Stimulated activated CD4-positive, alpha-beta T cell treated with anti-CD3 and anti-CD28 coated beads, TNF-alpha, amount 100 ng/mL, for 48 hours (primary cell): Measurements from ENCODE around the gene RGS16.

ENCODE experiments used
- DNase-seq, 3 donors: peaks; one replicate each; pipeline ENCODE4 v3.0.0-alpha.2; 2020; ENCODE audit warnings: low read depth in 3 of 3

RGS16 gene

DNA sequence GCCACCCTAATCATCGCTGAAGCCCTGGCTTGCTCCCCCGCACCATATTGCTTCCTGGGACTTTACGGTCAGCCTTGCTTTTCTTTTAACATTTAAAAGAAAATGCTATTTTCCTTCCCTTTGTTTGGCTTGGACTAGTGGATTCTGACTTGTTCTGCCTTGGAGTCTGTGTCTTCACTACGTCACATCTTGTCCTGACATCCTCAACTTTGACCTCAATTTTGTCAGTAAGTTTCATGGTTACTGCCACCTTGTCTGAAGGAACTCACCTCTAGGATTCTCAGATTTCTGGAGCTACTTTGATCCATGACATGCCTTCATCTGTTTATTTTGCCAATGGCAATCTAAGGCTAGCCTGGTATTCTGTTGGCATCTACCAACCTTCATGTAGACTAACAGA is 19.4 kb downstream of the RGS16 start:
- no peak for DNase-seq

DNA sequence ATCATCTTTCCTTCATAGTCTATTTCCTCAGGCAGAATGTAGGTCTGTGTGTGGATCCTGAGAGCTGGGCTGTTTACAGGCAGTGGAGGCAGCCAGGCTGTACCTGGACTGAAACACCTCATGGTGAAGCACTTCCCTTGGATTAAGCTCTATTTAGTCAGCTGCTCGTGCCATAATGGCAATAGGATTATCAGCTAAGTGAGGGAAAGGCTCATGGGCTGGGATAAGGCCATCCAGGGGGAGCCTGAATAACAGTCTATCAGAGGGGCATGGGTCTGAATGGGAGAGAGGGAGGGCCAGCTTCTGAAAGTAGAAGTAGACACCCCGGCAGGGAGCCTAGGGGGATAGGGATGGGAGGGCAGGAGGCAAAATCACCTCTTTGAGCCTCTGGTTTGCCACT is 23.5 kb downstream of the RGS16 start:
- no peak for DNase-seq

DNA sequence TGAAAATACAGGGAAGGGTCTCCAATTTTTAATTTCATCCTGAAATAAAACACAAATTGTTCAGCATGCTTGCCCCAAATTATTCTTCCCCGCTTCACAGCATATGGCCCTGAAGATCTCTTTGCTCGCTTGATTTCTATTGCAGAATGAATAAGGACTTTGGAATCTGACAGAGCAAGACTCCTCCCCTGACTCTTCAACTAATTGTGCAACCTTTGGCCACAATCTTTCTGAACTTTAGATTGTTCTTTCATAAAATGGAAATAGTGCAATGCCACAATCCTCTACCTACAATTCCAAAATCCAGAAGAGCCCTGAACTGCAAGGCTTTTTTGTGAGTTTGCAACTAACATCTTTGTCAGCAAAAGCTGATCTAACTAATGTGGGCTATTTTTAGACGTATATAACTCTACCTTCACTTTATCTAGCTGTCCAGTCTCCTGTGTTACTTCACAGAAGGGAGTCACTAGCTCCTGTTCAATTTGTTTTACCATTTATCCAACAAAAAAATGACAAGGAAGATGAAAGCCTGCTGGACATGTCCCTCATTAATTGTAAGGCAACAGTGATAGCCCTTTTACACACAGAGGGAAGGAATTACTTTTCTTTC is 28.5 kb downstream of the RGS16 start:
- DNase-seq, result no peak

DNA sequence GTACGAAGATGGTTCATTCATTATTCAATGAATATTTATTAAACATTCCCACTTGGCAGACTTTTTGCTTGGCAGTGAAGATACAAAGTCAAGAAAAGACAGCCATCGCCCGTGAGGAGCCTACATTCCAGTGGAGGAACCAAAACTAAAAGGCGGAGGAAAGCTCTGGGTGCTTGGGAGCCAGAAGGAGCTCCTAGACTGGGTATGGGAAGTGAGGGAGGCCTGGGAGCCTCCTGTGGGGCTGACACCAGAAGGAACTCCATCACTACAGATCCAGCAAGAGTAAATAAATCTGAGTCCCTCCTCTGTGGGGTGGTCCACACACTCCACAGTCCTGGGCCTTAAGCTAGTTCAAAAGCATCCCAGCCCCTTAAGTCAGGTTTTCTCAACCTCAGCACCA is 30.0 kb downstream of the RGS16 start:
- no peak for DNase-seq

DNA sequence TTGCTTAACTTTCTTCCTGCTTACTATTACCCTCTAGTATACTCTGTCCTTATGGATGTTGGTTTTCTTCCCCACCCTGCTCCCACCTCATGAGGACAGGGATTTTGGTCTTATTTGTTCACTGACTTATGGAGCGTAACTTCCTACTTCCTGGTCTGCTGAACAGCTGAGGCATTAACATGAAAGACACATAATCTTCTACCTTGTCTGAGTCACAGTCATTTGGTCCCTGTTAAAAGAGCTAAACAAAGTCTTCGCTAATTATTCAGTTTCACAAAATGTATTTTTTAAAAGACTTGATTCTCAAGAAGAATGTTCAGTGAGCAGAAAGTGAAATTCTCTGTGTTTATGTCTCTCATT is 33.6 kb downstream of the RGS16 start:
- no peak for DNase-seq

DNA sequence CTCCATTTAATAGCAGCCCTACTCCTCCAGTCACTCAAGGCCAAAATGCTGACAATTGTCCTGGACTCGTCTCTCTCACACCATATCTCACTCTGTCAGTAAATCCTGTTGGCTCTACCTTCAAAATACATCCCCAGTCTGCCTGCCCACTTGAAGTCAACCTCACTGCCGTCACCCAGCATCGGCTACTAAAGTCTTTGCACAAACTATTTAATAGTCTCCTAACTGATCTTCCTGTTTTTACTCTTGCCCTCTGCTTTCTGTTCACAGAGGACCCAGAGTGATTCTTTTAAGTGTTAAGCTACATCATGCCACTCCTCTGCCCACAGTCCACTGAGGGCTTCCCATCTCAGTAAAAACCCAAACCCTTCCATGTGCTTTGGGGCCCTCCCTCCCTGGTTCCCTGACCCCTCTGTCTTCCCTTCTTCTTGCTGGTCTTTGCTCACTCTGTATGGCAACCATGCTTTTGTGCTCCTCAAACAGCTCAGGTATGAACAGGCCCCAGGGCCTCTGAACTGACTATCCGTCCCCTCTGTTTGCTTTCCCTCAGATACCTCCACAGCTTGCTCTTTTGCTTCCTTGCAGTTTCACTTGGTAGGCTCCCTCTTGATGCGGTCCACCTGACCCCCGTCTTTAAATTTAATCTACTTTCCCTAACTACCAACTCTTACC is 34.1 kb downstream of the RGS16 start:
- no peak for DNase-seq

DNA sequence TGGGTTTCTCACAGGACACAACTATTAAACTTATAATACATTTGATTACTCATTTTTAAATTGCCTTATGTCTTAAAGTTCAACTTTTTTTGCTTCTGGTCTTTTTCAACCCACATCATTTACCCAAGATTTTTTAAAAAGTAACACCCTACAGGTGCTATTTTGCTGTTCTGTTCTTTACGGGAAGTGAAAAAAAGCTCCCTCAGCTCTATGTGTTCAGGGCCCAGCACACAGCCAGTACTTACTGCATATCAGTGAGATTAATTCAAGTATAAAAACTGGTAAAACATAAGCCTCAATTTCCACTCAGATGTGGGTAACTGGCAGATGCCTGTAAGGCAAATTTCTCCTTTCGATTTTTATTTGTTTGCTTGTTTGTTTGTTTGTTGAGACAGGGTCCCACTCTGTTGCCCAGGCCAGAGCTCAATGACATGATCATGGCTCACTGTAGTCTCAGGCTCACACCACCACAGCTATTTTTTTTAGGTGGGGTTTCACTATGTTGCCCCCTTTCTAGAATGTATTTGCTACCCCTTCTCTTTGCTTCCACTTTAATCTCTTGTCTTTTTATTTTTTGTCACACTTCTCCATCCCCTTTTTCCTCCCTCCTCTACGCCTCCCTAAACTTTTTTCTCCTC is 35.4 kb downstream of the RGS16 start:
- no peak for DNase-seq

DNA sequence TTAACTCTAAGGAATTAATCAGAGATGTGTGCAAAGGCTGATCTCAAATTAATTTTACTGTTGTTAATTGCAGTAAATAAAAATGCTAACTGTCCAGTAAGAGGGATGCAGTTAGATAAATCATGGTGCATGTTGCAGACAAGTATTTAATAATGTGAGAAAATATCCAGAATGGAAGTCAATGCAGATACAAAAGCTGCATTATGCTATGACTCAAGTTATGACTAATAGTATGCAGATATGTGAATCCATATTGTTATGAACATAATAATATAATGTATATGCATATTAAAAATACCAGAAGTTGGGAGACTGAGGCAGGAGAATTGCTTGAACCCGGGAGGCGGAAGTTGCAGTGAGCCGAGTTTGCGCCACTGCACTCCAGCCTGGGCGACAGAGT is 36.6 kb downstream of the RGS16 start:
- no peak for DNase-seq

DNA sequence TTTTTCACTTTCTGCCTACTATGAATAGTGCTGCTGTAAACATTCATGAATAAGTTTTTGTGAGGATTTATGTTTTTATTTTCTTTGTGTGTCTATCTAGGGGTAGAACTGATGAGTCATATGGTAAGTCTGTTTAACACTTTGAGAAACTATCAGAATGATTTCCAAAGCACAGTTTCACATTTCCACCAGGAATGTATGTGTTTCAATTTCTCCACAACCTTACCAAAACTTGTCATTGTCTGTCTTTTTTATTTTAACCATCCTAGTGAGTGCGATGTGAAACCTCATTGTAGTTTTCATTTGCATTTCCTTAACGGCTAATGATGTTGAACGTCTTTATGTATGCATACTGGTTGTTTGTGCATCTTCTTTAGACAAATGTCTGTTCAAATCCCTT is 38.7 kb downstream of the RGS16 start:
- no peak for DNase-seq

DNA sequence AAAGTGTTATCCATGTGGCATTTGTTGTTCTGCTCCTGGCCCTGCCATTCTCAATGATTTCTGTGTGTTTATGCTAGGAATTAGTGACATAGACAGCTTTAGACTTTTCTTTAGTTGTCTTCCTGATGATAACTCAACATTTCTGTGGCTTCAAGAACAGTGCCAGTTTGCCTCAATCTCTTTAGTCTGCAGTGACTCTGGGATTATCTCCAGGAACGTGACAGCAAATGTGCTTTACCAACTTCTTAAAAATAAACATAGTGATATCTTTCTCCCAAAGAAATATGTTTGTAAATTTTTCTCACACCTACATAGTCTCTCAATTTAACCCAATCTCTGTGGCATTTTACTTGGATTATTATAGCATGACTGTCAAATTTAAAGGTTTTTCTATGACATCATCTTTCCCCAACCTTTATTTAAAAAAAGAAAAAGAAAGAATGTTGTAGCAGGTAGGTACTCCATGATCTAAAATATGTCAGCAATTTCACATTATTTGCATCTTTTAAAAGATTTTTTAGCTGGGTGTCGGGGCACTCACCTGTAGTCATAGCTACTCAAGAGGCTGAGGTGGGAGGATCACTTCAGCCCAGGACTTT is 39.7 kb downstream of the RGS16 start:
- no peak for DNase-seq

DNA sequence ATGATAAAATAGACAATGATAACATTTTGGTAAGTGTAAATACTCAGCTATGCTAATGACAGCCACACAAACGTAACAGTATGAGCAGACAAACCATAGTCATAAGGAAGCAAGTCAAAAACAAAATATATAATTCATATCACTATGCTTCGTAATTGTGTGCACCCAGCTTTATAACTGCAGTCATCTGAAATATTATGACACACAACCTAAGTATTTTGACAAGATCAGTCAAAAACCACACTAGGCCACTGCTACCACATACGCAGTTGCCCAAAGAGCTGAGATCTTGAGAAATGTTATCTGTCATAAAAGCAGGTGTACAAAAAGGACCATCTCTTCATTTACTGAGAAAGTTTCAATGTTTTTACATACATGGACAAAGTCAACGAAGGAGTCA is 41.1 kb downstream of the RGS16 start:
- no peak for DNase-seq

DNA sequence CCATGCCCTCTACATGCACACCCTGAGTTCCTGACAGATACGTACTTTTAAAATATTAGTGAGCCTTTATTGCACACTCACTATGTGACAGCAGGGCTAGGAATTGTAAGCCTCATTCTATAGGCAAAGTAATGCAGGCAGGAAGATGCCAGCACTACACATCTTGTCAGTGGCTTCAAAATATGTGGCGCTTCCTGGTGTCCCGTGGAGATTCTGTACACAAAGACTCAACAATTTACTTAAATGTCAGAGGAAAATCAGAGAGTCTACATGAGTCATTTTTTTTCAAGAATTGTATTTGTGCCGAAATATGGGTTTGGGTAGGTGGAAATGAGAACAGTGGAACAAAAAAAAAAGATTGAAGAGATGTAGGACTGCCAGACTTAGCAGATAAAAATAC is 42.7 kb downstream of the RGS16 start:
- DNase-seq, result no peak

DNA sequence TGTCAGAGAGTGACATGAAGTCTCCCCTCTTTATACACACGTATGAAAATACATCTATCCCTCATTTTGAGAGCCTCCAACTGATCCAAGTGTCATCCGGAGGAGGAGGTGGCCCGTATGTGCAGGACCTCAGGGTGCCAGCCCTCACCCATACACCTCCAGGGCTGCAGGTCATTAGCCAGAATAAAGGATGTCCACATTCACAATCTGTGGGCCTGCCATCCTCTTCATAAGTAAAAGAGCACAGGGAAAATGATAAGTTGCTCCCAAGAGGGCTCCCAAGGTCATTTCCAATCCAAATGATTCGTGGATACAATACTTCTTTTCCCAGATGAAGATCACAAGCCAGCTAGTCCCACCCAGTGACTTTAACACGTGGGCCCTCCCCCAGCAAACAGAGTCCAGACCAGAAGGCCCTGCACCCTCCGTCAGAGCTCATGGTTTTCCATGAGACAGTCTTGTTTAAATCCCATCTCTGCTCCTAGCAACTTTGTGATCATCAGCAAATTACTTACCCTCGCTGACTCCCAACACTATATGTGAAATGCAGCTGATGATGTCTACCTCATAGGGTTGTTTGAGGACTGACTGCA is 43.7 kb downstream of the RGS16 start:
- no peak for DNase-seq

DNA sequence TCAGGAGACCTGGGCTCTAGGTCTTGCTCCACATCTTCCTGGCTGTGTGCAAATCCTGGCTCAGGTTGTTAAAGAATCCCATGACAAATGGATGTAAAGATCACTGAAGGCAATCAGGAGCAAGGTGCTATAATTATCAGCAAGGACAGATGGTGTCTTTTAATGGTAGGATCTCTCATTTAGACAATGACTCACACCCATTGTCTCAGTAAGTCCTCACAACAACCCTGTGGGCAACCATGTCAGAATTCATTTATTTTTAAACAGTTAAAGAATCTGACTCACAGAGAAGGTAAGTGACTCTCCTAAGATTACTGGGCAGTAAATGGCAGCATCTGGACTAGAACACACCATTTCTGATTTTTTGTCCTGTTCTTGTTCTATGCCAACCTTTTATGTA is 47.9 kb downstream of the RGS16 start:
- DNase-seq, result no peak

DNA sequence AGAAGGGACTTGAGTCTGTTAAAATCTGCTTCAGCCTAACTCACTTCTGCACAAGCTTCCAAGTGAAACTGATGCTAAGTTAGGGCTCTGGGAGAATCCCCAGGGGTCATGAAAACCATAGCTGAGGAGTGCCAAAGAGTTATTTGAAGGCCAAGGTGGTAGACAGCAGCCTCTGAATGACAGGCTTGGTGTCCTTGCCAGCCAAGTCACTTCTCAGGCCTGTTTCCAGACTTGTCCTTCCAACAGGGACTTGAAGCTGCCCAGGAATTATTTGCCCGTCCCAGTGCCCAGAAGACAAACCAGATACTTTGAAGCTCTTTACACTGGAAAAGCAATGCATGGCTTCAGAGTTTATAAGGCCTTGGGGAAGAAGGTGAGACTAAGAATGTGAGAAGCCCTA is 48.7 kb downstream of the RGS16 start:
- no peak for DNase-seq

DNA sequence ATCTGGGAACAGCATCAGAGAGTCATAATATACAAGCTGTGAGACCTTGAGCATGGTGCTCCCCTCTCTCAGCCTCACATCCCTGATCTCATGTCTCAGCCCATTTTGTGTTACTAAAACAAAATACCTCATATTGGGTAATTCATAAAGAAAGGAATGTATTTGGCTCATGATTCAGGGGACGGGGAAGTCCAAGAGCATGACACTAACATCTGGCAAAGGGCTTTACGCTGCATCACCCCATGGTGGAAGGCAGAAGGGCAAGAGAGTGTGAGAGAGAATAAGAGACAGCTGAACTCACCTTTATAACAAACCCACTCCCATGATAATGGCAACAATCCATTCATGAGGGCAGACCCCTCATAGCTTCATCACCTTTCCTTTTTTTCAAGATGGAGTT is 51.7 kb downstream of the RGS16 start:
- DNase-seq, result no peak

DNA sequence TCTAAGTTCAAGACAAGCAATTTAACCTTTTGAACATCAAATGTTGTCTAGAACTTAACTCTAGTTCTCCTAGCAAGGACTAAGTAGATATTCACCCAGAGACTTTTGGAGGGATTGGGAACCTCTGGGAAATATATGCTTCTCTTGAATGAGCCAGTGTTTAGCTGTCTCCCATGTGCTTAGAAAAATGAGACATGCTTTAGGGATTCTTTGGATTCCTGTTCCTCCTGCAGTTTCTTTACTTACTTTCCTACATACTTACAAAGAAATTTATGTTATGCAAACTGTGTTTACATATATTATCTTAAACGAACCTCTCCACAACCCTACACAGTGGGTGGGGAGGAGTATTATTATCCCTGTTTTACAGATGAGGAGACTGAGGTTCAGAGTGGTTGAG is 54.4 kb downstream of the RGS16 start:
- DNase-seq, result no peak

DNA sequence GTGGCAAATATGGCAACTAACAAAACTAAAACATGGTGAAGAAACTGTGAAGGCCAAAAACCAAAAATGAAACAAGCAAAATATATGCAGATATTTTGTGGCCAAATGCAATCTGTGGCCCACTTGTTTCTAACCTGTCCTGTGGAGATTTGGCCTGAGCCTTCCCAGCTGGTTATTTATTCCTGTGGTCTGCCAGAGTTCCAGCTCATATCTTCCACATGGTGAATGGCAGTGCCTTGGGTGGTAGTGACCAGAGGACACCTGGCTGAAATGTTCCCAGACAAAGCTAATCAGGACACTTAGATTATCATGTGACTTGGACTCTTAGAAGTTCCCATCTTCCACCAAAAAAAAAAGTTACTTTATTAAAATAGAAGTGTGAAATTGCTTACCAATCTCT is 54.8 kb downstream of the RGS16 start:
- no peak for DNase-seq
